HCT116 (cell line): ENCODE measurements around the gene TUBB6. TPM values are rescaled to one million over a fixed set of nuclear protein-coding genes. Genes with fewer than 3 reads are reported as not detected.

Experiments
- ATAC-seq: fragments of 200-7000 bp; cut with Tn5 transposase; 2 replicates; pipeline ENCODE4 v1.9.1; 2020; ENCODE audit warnings: mild to moderate bottlenecking, moderate library complexity
- BruUV-seq: library from RNA; stranded (reverse); fragments of 400-500 nt; replicated peaks from 2 replicates; lab custom pipeline; 2021; lab: Mats Ljungman, UMichigan
- CTCF ChIA-PET: fragments of 300-600 bp; sonication (Branson Sonifier 250); formaldehyde crosslinking; loops from one replicate; lab custom pipeline; 2021; ENCODE audit warnings: antibody characterized with exemption; lab: Charles Lee
- POLR2A ChIA-PET: fragments of 300-600, 350-600 bp; sonication (Branson Sonifier 250); formaldehyde crosslinking; loops from one replicate; lab custom pipeline; 2021; ENCODE audit warnings: antibody characterized with exemption; lab: Charles Lee
- RAD21 ChIA-PET, 2 experiments: fragments of 300-600 bp; sonication (Branson Sonifier 250); formaldehyde crosslinking; loops; one replicate each; lab custom pipeline; 2023; ENCODE audit warnings: low total read pairs in 2 of 2; ENCODE audit not compliant: uncharacterized antibody in 2 of 2, unreplicated experiment in 2 of 2, low non-redundant PET in 1 of 2; lab: Charles Lee
- DNase-seq: peaks from one replicate; pipeline ENCODE4 v3.0.0-alpha.2; 2010; ENCODE audit warnings: low read depth, low spot score
- H2AFZ ChIP-seq: fragments of 200-600 bp; shearing (Covaris generic), sonication (generic); 2 replicates; pipeline ENCODE4 v1.6.1; 2017; ENCODE audit warnings: low read depth, mixed run types, mixed read lengths, antibody characterized with exemption, low read length; ENCODE audit not compliant: poor library complexity, severe bottlenecking
- H3K27ac ChIP-seq: 2 replicates; pipeline ENCODE4 v1.5.1; 2012; ENCODE audit warnings: low read depth, low read length
- H3K27me3 ChIP-seq: fragments of 200-600 bp; sonication (generic); 2 replicates; pipeline ENCODE4 v1.6.1; 2016; ENCODE audit warnings: mixed run types, low read length, mixed read lengths; ENCODE audit not compliant: insufficient read depth
- H3K36me3 ChIP-seq, 2 experiments: fragments of 200-500 bp in 1 of 2; fragments of 200-600 bp in 1 of 2; sonication (Bioruptor generic) in 1 of 2; sonication (generic) in 1 of 2; 2 replicates each; pipeline versions ENCODE4 v1.5.1 to v1.6.1; 2014 to 2016; ENCODE audit warnings: low read length in 2 of 2, inconsistent platforms in 1 of 2, mixed read lengths in 1 of 2, mixed run types in 1 of 2; ENCODE audit not compliant: insufficient read depth in 2 of 2, control insufficient read depth in 1 of 2
- H3K4me1 ChIP-seq, 2 experiments: fragments of 200-600 bp in 1 of 2; sonication (generic) in 1 of 2; 2 replicates each; pipeline versions ENCODE4 v1.5.1 to v1.6.1; 2012 to 2017; ENCODE audit warnings: low read length in 2 of 2, inconsistent platforms in 1 of 2, mild to moderate bottlenecking in 1 of 2, mixed read lengths in 1 of 2, mixed run types in 1 of 2, moderate library complexity in 1 of 2; ENCODE audit not compliant: insufficient read depth in 2 of 2, control insufficient read depth in 1 of 2
- H3K4me2 ChIP-seq: fragments of 200-600 bp; sonication (generic); 2 replicates; pipeline ENCODE4 v1.6.1; 2017; ENCODE audit warnings: mixed run types, low read length, mixed read lengths
- H3K4me3 ChIP-seq, 2 experiments: fragments of 200-600 bp in 1 of 2; sonication (generic) in 1 of 2; replicated peaks in 1 of 2; 2 replicates each; pipeline ENCODE4 v1.5.1; 2011 to 2016; ENCODE audit warnings: low read length in 2 of 2, control low read depth in 1 of 2, low read depth in 1 of 2, mild to moderate bottlenecking in 1 of 2, mixed read lengths in 1 of 2, mixed run types in 1 of 2
- H3K79me2 ChIP-seq: fragments of 200-600 bp; sonication (generic); 2 replicates; pipeline ENCODE4 v1.6.1; 2017; ENCODE audit warnings: mild to moderate bottlenecking, mixed run types, low read length, moderate library complexity, mixed read lengths; ENCODE audit not compliant: insufficient read depth
- H3K9ac ChIP-seq: fragments of 200-600 bp; sonication (generic); 2 replicates; pipeline ENCODE4 v1.6.1; 2016; ENCODE audit warnings: low read length, mixed read lengths
- H3K9me2 ChIP-seq: fragments of 200-600 bp; sonication (generic), shearing (Covaris generic); 2 replicates; pipeline ENCODE4 v1.6.1; 2017; ENCODE audit warnings: mixed run types, mild to moderate bottlenecking, moderate library complexity; ENCODE audit not compliant: insufficient read depth
- H3K9me3 ChIP-seq, 2 experiments: fragments of 200-500 bp in 1 of 2; fragments of 200-600 bp in 1 of 2; sonication (Bioruptor generic) in 1 of 2; sonication (generic) in 1 of 2; 2 replicates each; pipeline ENCODE4 v1.6.1; 2014 to 2017; ENCODE audit warnings: low read length in 2 of 2, mixed read lengths in 2 of 2, inconsistent platforms in 1 of 2, low read depth in 1 of 2, mild to moderate bottlenecking in 1 of 2, mixed run types in 1 of 2, moderate library complexity in 1 of 2; ENCODE audit not compliant: control insufficient read depth in 1 of 2, insufficient read depth in 1 of 2
- H4K20me1 ChIP-seq: fragments of 200-600 bp; sonication (generic), shearing (Covaris generic); 2 replicates; pipeline ENCODE4 v1.6.1; 2017; ENCODE audit warnings: mixed run types, mild to moderate bottlenecking, moderate library complexity; ENCODE audit not compliant: insufficient read depth
- CBX3 ChIP-seq: IDR thresholded peaks from 2 replicates; pipeline ENCODE4 v1.6.1; 2012; ENCODE audit warnings: low read depth
- CEBPB ChIP-seq: IDR thresholded peaks from 2 replicates; pipeline ENCODE4 v1.6.1; 2012; ENCODE audit warnings: low read depth
- EGR1 ChIP-seq: IDR thresholded peaks from 2 replicates; pipeline ENCODE4 v1.6.1; 2012; ENCODE audit warnings: low read depth
- POLR2AphosphoS5 ChIP-seq: IDR thresholded peaks from 2 replicates; pipeline ENCODE4 v1.6.1; 2011; ENCODE audit warnings: mild to moderate bottlenecking, low read depth, low read length, moderate library complexity
- RAD21 ChIP-seq: IDR thresholded peaks from 2 replicates; pipeline ENCODE4 v1.6.1; 2012; ENCODE audit warnings: low read depth, mild to moderate bottlenecking
- SP1 ChIP-seq: IDR thresholded peaks from 2 replicates; pipeline ENCODE4 v1.6.1; 2012; ENCODE audit warnings: low read depth
- TCF7L2 ChIP-seq: IDR thresholded peaks from 2 replicates; pipeline ENCODE4 v1.7.0; 2011; ENCODE audit warnings: borderline replicate concordance, inconsistent platforms; ENCODE audit not compliant: insufficient read depth, insufficient read length; ENCODE audit errors: extremely low read depth
- ZNF274 ChIP-seq: fragments of 200-500 bp; sonication (Bioruptor generic); IDR thresholded peaks from 2 replicates; pipeline ENCODE4 v1.6.1; 2014; ENCODE audit warnings: mild to moderate bottlenecking, low read depth, low read length, inconsistent platforms
- intact Hi-C: fragments of 100-400 bp; cut with micrococcal nuclease; formaldehyde crosslinking; loops from 2 replicates; pipeline ENCODE4 v1.10.0; 2022
- total RNA-seq: library from RNA; stranded (reverse); gene quantifications from one replicate; pipeline ENCODE4 v1.2.1, GENCODE V29; 2021; ENCODE audit not compliant: unreplicated experiment
- TF ChIP-seq, protein P1 (sequence below): IDR thresholded peaks from 2 replicates; pipeline ENCODE4 v1.6.1; 2011; ENCODE audit warnings: mild to moderate bottlenecking, low read length, moderate library complexity; ENCODE audit not compliant: insufficient replicate concordance; ENCODE audit errors: extremely low read depth
- TF ChIP-seq, protein P2 (sequence below), 3 experiments: fragments of 200-600 bp in 1 of 3; sonication (generic) in 1 of 3; IDR thresholded peaks in 2 of 3; conservative IDR thresholded peaks in 1 of 3; 2 replicates each; pipeline ENCODE4 v1.5.1; 2012 to 2017; ENCODE audit warnings: low read depth in 2 of 3, low read length in 2 of 3, antibody characterized with exemption in 1 of 3, borderline replicate concordance in 1 of 3, control low read depth in 1 of 3, mild to moderate bottlenecking in 1 of 3, mixed read lengths in 1 of 3, mixed run types in 1 of 3, moderate library complexity in 1 of 3; ENCODE audit not compliant: insufficient read depth in 1 of 3
- TF ChIP-seq, protein P3 (sequence below): IDR thresholded peaks from 2 replicates; pipeline ENCODE4 v1.6.1; 2012
- TF ChIP-seq, protein P4 (sequence below): IDR thresholded peaks from 2 replicates; pipeline ENCODE4 v1.6.1; 2012
- TF ChIP-seq, protein P5 (sequence below): IDR thresholded peaks from 2 replicates; pipeline ENCODE4 v1.6.1; 2012; ENCODE audit warnings: low read depth

Gene TUBB6
- total RNA-seq, 1 experiment from 2014 or later = 87.4 TPM

DNA sequence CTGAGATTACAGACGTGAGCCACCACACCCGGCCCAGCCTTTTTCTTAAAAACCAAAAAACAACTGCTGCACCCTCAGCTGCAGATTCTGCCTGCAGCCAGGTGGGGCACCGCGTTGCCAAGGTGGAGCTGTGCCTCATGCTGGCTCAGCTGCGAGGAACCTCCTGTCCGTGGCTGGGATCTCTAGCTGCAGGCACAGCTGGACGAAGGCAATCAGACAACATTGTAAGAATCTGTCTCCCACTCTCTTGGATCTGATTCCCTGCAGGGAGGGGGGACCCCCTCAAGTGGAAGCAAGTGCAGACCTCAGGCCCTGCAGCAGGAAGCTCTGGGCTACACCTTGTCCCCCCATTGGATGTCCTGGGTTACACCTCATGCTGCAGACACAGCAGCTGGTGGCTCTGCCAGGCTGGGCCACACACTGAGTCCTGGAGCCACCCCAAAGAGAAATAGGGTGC, 29.8 kb upstream of the TUBB6 start:
- ChIA-PET POLR2A (no interaction called here), CTCF (interaction anchor here (0.7 to 1.5 kb wide), 6 partner anchors 10 to 117 kb away, joined by 3 to 8 read pairs (median 3); no protein-coding TSS in a partner anchor), RAD21 (interaction anchor here in 1 of 2 experiments (0.6 kb wide), 1 partner anchor 239 kb away, joined by 3 read pairs; no protein-coding TSS in a partner anchor)
- no peaks in the 10 kb centered on the region for H4K20me1 ChIP-seq
- ATAC-seq (peak; percentile 86), DNase-seq (no peak)
- no peaks in the 10 kb centered on the region for H3K9me2 ChIP-seq
- intact Hi-C loops = no loop called here
- BruUV-seq = no TSS peak
- H3K9me3 ChIP-seq = no peaks in the 10 kb centered on the region
- TF ChIP-seq ZNF274 (no peak), CEBPB (no peak), POLR2AphosphoS5 (no peak), CBX3 (peak; percentile 99), TCF7L2 (no peak), RAD21 (peak; percentile 23; the same call in 1 of the 2 replicates), EGR1 (no peak), SP1 (no peak)
- TF ChIP-seq, protein P1, sequence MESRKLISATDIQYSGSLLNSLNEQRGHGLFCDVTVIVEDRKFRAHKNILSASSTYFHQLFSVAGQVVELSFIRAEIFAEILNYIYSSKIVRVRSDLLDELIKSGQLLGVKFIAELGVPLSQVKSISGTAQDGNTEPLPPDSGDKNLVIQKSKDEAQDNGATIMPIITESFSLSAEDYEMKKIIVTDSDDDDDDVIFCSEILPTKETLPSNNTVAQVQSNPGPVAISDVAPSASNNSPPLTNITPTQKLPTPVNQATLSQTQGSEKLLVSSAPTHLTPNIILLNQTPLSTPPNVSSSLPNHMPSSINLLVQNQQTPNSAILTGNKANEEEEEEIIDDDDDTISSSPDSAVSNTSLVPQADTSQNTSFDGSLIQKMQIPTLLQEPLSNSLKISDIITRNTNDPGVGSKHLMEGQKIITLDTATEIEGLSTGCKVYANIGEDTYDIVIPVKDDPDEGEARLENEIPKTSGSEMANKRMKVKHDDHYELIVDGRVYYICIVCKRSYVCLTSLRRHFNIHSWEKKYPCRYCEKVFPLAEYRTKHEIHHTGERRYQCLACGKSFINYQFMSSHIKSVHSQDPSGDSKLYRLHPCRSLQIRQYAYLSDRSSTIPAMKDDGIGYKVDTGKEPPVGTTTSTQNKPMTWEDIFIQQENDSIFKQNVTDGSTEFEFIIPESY = no peak
- TF ChIP-seq, protein P2, sequence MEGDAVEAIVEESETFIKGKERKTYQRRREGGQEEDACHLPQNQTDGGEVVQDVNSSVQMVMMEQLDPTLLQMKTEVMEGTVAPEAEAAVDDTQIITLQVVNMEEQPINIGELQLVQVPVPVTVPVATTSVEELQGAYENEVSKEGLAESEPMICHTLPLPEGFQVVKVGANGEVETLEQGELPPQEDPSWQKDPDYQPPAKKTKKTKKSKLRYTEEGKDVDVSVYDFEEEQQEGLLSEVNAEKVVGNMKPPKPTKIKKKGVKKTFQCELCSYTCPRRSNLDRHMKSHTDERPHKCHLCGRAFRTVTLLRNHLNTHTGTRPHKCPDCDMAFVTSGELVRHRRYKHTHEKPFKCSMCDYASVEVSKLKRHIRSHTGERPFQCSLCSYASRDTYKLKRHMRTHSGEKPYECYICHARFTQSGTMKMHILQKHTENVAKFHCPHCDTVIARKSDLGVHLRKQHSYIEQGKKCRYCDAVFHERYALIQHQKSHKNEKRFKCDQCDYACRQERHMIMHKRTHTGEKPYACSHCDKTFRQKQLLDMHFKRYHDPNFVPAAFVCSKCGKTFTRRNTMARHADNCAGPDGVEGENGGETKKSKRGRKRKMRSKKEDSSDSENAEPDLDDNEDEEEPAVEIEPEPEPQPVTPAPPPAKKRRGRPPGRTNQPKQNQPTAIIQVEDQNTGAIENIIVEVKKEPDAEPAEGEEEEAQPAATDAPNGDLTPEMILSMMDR (IDR thresholded peaks at IDR 0.05 in 2 of 3, conservative IDR thresholded peaks at IDR 0.05 in 1 of 3; ENCODE audit: borderline replicate concordance in 1 of 3, insufficient read depth in 1 of 3, low read depth in 2 of 3, low read length in 2 of 3) = peak; percentile 36 to 51 (median 51); a peak in 5 of 6 replicates
- TF ChIP-seq, protein P3, sequence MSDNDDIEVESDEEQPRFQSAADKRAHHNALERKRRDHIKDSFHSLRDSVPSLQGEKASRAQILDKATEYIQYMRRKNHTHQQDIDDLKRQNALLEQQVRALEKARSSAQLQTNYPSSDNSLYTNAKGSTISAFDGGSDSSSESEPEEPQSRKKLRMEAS = peak; percentile 99
- TF ChIP-seq, protein P4, sequence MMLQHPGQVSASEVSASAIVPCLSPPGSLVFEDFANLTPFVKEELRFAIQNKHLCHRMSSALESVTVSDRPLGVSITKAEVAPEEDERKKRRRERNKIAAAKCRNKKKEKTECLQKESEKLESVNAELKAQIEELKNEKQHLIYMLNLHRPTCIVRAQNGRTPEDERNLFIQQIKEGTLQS = no peak
- TF ChIP-seq, protein P5, sequence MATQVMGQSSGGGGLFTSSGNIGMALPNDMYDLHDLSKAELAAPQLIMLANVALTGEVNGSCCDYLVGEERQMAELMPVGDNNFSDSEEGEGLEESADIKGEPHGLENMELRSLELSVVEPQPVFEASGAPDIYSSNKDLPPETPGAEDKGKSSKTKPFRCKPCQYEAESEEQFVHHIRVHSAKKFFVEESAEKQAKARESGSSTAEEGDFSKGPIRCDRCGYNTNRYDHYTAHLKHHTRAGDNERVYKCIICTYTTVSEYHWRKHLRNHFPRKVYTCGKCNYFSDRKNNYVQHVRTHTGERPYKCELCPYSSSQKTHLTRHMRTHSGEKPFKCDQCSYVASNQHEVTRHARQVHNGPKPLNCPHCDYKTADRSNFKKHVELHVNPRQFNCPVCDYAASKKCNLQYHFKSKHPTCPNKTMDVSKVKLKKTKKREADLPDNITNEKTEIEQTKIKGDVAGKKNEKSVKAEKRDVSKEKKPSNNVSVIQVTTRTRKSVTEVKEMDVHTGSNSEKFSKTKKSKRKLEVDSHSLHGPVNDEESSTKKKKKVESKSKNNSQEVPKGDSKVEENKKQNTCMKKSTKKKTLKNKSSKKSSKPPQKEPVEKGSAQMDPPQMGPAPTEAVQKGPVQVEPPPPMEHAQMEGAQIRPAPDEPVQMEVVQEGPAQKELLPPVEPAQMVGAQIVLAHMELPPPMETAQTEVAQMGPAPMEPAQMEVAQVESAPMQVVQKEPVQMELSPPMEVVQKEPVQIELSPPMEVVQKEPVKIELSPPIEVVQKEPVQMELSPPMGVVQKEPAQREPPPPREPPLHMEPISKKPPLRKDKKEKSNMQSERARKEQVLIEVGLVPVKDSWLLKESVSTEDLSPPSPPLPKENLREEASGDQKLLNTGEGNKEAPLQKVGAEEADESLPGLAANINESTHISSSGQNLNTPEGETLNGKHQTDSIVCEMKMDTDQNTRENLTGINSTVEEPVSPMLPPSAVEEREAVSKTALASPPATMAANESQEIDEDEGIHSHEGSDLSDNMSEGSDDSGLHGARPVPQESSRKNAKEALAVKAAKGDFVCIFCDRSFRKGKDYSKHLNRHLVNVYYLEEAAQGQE = no peak
- H3K4me1 ChIP-seq = peaks cover 7 to 23% of the 10 kb centered on the region in 2 experiments; a peak in 3 of 4 replicates
- H3K4me2 ChIP-seq = no peak overlapping the region; the same call in 1 of the 2 replicates
- no peak overlapping the region for H3K9ac ChIP-seq
- H3K27ac ChIP-seq = no peak overlapping the region
- no peaks in the 10 kb centered on the region for H3K27me3 ChIP-seq
- H3K4me3 ChIP-seq = no peak overlapping the region
- no peak overlapping the region for H2AFZ ChIP-seq
- no peaks in the 10 kb centered on the region for H3K36me3 ChIP-seq
- no peaks in the 10 kb centered on the region for H3K79me2 ChIP-seq
